Measurements from ENCODE around the gene LGMN. TPM values are rescaled to one million over a fixed set of nuclear protein-coding genes. Genes with fewer than 3 reads are reported as not detected.
A peak's percentile ranks its signal among the peaks of the same experiment; 100 is the strongest.

Gene LGMN
- total and polyA plus RNA-seq, 2 experiments from 2014 or later, result 98.8 to 129 TPM

DNA sequence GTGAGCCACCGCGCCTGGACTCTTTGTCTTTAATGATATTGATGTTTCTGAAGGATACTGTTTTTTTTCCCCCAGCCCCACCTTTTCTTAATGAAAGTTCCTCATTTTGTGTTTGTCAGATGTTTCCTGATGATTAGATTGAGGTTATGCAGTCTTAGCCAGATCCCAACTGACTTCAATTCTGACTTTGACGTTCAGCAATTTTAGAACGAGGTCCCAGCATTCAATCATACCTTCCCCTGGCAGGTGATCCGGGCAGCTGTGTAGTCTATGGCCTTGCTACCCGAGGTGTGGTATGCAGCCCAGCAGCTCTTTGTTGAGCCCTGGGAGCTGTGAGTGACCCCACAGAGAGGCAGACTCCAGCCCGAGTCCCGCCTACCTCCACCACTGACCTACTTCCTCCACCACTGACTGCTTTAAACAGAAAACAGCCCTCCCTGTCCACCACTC, 82.7 kb downstream of the LGMN start:
- TF ChIP-seq EZH2phosphoT487 (IDR thresholded peaks at IDR 0.05; ENCODE audit: insufficient read depth, low read depth) (no peak), EZH2 (IDR thresholded peaks at IDR 0.05; ENCODE audit: insufficient read depth, poor library complexity, severe bottlenecking) (no peak)
- no peaks in the 10 kb centered on the region for H3K79me2 ChIP-seq (ENCODE audit: insufficient read depth)
- in situ Hi-C loops (cut with MboI), result no loop called here
- no peaks in the 10 kb centered on the region for H3K9me2 ChIP-seq (ENCODE audit: insufficient read depth)
- H3K36me3 ChIP-seq (ENCODE audit: low read depth), result no peaks in the 10 kb centered on the region; the same call in 1 of the 2 replicates
- H3K4me2 ChIP-seq (ENCODE audit: unreplicated experiment), result no peak overlapping the region
- H3K27me3 ChIP-seq (replicated peaks; ENCODE audit: insufficient read depth), result no peaks in the 10 kb centered on the region
- peaks cover 13% of the 10 kb centered on the region for H3K4me1 ChIP-seq (ENCODE audit: insufficient read depth)
- H3F3A ChIP-seq (ENCODE audit: insufficient read depth), result peaks cover 20% of the 10 kb centered on the region
- DNase-seq, result no peak
- H3K9ac ChIP-seq, result no peak overlapping the region
- H4K20me1 ChIP-seq (ENCODE audit: insufficient read depth), result no peaks in the 10 kb centered on the region
- no peak overlapping the region for H2AFZ ChIP-seq
- no peak overlapping the region for H3K27ac ChIP-seq
- no peak overlapping the region for H3K4me3 ChIP-seq
- no peaks in the 10 kb centered on the region for H3K9me3 ChIP-seq (ENCODE audit: low read depth)
- 86 to 89% methylated on average over 8 of the region's 8 CpGs for WGBS, 2 experiments (ENCODE audit: low coverage in 1 of 2, low lambda C conversion rate in 2 of 2, missing lambda C conversion rate in 2 of 2)

DNA sequence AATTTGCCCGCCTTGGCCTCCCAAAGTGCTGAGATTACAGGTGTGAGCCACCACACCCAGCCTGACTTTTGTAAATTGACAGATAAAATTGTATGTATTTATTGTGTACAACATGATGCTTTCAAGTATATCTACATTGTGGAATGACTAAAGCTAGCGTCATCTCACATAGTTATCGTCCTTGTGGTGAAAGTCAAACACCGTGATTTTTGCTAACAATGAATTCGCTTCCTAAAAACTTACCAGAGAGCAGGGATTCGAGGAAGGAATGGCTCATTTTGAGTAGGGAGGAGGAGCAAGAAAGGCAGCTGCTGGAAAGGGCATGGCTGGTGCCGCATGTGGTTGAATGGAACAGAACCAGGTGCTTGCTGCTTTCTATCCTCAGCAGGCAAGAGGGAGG, 85.4 kb downstream of the LGMN start:
- no peaks in the 10 kb centered on the region for H3K79me2 ChIP-seq (ENCODE audit: insufficient read depth)
- 94% methylated on average over 7 of the region's 7 CpGs for WGBS, 2 experiments (ENCODE audit: low coverage in 1 of 2, low lambda C conversion rate in 2 of 2, missing lambda C conversion rate in 2 of 2)
- H2AFZ ChIP-seq, result no peak overlapping the region
- in situ Hi-C loops (cut with MboI), result no loop called here
- H3K4me3 ChIP-seq, result no peak overlapping the region
- TF ChIP-seq EZH2 (IDR thresholded peaks at IDR 0.05; ENCODE audit: insufficient read depth, poor library complexity, severe bottlenecking) (no peak), EZH2phosphoT487 (IDR thresholded peaks at IDR 0.05; ENCODE audit: insufficient read depth, low read depth) (no peak)
- no peak overlapping the region for H3K9ac ChIP-seq
- no peaks in the 10 kb centered on the region for H3K27me3 ChIP-seq (replicated peaks; ENCODE audit: insufficient read depth)
- H3F3A ChIP-seq (ENCODE audit: insufficient read depth), result no peaks in the 10 kb centered on the region
- no peak for DNase-seq
- no peaks in the 10 kb centered on the region; the same call in 1 of the 2 replicates for H3K36me3 ChIP-seq (ENCODE audit: low read depth)
- H3K9me3 ChIP-seq (ENCODE audit: low read depth), result no peaks in the 10 kb centered on the region
- H4K20me1 ChIP-seq (ENCODE audit: insufficient read depth), result no peaks in the 10 kb centered on the region
- H3K27ac ChIP-seq, result no peak overlapping the region
- no peaks in the 10 kb centered on the region for H3K9me2 ChIP-seq (ENCODE audit: insufficient read depth)
- no peak overlapping the region for H3K4me2 ChIP-seq (ENCODE audit: unreplicated experiment)
- no peaks in the 10 kb centered on the region for H3K4me1 ChIP-seq (ENCODE audit: insufficient read depth)

DNA sequence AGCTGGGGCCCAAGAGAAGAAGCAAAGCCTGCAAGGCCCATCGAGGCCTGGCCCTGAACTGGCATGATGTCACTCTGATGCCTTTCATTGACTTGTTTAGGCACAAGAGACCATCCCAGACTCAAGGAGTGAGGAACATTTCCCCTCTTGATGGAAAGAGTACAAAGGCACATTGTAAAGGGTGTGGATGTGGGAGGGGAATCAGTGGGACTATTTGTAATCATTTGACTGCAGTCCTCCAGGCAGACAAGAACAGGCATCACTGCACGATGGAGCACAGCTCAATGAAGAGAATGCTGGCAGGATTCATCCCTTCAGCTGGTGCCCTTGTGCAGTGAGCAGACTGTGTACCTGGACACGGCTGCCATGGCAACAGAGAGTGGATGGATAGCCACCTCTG, 87.9 kb downstream of the LGMN start:
- H2AFZ ChIP-seq, result no peak overlapping the region
- H3K9me3 ChIP-seq (ENCODE audit: low read depth), result no peaks in the 10 kb centered on the region
- no peak overlapping the region for H3K4me2 ChIP-seq (ENCODE audit: unreplicated experiment)
- WGBS, 2 experiments (ENCODE audit: low coverage in 1 of 2, low lambda C conversion rate in 2 of 2, missing lambda C conversion rate in 2 of 2), result 98% methylated on average over 3 of the region's 3 CpGs
- H3K9me2 ChIP-seq (ENCODE audit: insufficient read depth), result no peaks in the 10 kb centered on the region
- no peak for TF ChIP-seq EZH2phosphoT487 (IDR thresholded peaks at IDR 0.05; ENCODE audit: insufficient read depth, low read depth)
- TF ChIP-seq EZH2 (IDR thresholded peaks at IDR 0.05; ENCODE audit: insufficient read depth, poor library complexity, severe bottlenecking), result no peak
- no peaks in the 10 kb centered on the region for H3K27me3 ChIP-seq (replicated peaks; ENCODE audit: insufficient read depth)
- H3K4me3 ChIP-seq, result no peak overlapping the region
- no peak overlapping the region for H3K9ac ChIP-seq
- no peaks in the 10 kb centered on the region for H3K79me2 ChIP-seq (ENCODE audit: insufficient read depth)
- DNase-seq, result no peak
- no peaks in the 10 kb centered on the region; the same call in 1 of the 2 replicates for H3K36me3 ChIP-seq (ENCODE audit: low read depth)
- no peak overlapping the region for H3K27ac ChIP-seq
- H4K20me1 ChIP-seq (ENCODE audit: insufficient read depth), result no peaks in the 10 kb centered on the region
- no peaks in the 10 kb centered on the region for H3F3A ChIP-seq (ENCODE audit: insufficient read depth)
- H3K4me1 ChIP-seq (ENCODE audit: insufficient read depth), result no peaks in the 10 kb centered on the region
- in situ Hi-C loops (cut with MboI), result no loop called here

DNA sequence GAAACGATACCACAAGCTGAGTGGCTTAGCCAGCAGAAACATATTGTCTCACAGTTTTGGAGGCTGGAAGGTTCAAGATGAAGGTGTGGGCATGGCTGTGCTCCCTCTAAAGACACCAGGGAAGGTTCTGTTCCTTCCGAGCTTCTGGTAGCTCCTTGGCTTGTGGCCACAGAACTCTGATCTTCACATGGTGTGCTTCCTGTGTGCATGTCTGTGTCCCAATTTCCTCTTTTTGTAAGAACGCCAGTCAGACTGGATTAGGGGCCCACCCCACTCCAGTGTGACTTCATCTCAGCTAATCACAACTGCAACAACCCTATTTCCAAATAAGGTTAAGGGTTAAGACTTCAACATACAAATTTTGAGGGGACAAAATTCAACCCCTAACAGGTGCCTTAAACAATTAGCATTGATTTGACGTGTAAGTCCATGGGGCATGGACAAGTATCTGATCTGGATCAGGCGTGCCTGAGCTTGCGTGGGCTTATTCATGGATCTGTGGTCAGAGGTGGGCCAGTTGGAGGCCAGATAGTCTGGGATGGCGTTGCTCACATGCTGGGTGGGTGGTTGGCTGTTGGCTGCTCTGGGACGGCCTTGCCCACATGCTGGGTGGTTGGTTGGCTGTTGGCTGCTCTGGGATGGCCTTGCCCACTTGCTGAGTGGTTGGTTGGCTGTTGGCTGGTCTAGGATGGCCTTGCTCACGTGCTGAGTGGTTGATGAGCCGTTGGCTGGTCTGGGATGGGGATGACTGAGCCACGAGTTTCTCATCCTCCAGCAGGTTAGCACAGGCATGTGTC, 88.5 kb downstream of the LGMN start:
- peak; percentile 25 for DNase-seq
- no peak for TF ChIP-seq EZH2 (IDR thresholded peaks at IDR 0.05; ENCODE audit: insufficient read depth, poor library complexity, severe bottlenecking)
- TF ChIP-seq EZH2phosphoT487 (IDR thresholded peaks at IDR 0.05; ENCODE audit: insufficient read depth, low read depth), result no peak
- H3K9ac ChIP-seq, result no peak overlapping the region
- no peaks in the 10 kb centered on the region for H3K4me1 ChIP-seq (ENCODE audit: insufficient read depth)
- H3K27ac ChIP-seq, result no peak overlapping the region
- no peaks in the 10 kb centered on the region for H4K20me1 ChIP-seq (ENCODE audit: insufficient read depth)
- no peak overlapping the region for H2AFZ ChIP-seq
- H3K9me2 ChIP-seq (ENCODE audit: insufficient read depth), result no peaks in the 10 kb centered on the region
- no peaks in the 10 kb centered on the region for H3K9me3 ChIP-seq (ENCODE audit: low read depth)
- H3F3A ChIP-seq (ENCODE audit: insufficient read depth), result no peaks in the 10 kb centered on the region
- 55 to 61% methylated on average over 11 of the region's 11 CpGs for WGBS, 2 experiments (ENCODE audit: low coverage in 1 of 2, low lambda C conversion rate in 2 of 2, missing lambda C conversion rate in 2 of 2)
- no peaks in the 10 kb centered on the region; the same call in 1 of the 2 replicates for H3K36me3 ChIP-seq (ENCODE audit: low read depth)
- no peak overlapping the region for H3K4me2 ChIP-seq (ENCODE audit: unreplicated experiment)
- H3K27me3 ChIP-seq (replicated peaks; ENCODE audit: insufficient read depth), result no peaks in the 10 kb centered on the region
- H3K79me2 ChIP-seq (ENCODE audit: insufficient read depth), result no peaks in the 10 kb centered on the region
- H3K4me3 ChIP-seq, result no peak overlapping the region
- in situ Hi-C loops (cut with MboI), result no loop called here

Measured in GM23248 (cell line).